Melanocyte of skin (primary cell): ENCODE measurements around the gene MCL1. TPM values are rescaled to one million over a fixed set of nuclear protein-coding genes. Genes with fewer than 3 reads are reported as not detected.

Experiments used
- small RNA-seq, 2 donors: library from RNA; depleted of rRNA; stranded (forward); fragments of <200 nt; gene quantifications; one replicate each; pipeline ENCODE3, GENCODE V24; 2012
- total RNA-seq, 2 donors: library from RNA; depleted of rRNA; stranded (reverse); fragments of >200 nt; gene quantifications; 2 replicates each; pipeline ENCODE4 v1.2.3, GENCODE V29; 2012

MCL1 gene
- total RNA-seq: 100 to 1,000 TPM; 116 to 178 TPM

DNA sequence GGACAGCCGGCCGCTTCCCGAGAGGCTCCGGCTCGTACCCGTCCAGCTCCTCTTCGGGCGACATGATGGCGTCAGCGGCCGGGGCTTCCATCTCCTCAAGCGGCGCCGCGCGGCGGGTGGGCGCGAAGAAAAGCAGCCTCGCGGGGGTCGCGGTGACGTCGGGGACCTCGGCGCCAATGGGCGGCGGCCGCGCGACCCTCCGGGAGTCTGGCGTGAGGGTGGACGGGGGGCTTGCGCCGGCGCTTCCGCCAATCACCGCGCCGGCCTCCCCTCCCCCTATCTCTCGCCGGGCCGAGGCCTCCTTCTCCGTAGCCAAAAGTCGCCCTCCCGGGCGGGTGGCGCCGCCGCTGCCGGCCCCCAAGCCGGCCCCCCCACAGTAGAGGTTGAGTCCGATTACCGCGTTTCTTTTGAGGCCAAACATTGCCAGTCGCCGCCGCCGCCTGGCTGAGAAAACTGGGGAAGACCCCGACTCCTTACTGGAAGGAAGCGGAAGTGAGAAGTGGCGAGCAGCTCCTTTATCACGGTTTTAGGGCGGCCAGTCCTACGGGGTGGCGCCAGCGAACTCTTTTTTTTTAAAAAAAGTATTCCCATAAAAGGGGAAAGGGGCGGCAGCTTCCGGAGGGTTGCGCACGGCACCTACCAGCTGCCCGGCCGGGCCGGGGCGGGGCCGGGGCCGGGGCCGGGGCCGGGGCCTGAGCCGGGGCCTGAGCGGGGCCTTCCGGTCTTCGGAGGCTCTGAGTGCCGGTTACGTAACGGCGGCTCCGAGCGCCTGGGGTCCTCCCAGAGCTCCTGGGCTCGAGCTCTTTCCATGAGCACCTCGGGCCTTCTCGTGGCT is at the start of gene MCL1:
Gene MCL1 (minus strand): TSS at position 501 of the 835 bp plus-strand sequence. CDS start 80 bp downstream, at position 421.

DNA sequence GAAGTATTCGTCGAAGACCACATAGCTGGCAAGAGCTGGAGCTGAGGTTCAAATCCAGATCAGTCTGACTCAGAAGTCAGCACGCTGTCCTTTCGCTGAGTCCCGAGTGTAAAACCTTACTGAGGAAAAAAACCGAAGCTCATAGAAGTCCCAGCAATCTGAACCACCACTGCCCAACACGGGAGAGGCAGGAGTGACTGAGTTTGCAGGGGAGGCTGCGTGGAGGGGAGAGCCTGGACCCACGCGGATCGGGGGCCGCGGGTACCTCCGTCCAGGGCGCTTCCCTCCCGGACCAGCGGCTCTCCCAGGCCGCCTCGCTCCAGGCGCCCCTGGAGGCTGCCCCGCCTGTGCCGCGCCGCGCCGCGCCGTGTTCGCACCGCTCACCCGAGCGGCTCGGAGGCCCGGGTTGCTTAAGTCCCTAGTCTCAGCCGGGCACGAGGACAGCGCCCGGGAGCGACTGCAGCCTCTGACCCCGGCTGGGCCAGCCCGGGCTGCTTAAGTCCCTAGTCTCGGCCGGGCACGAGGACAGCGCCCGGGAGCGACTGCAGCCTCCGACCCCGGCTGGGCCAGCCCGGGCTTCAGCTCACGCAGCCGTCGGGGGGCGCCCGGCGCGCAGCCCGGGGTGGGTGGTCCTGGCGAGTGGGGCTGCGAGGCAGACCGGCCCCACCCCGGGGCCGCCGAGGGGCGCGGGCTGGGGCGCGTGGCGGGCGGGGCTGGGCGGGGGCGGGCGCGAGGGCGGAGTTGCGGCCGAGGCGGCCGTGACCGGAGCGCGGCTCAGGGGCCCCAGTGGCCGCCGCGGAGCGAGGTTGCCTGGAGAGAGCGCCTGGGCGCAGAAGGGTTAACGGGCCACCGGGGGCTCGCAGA is 30.5 kb downstream of the MCL1 start, which contains the start of gene ADAMTSL4:
Gene ADAMTSL4 (plus strand): TSS at position 777 of the 864 bp plus-strand sequence. CDS start 2,881 bp downstream, outside the sequence.

Small RNA genes lying within 50 kb of the gene (small RNA-seq; reads per million reads assigned to genes)
- gene MIR4257 (0 reads per million in 2 donors), gene RF00015 (0 reads per million in 2 donors), gene RF00561 (0 to 0.04 reads per million in 2 donors), gene RN7SL473P (0 reads per million in 2 donors), gene RN7SL600P (0 reads per million in 2 donors)

Other genes starting within 250 kb of the MCL1 start
- gene RPRD2, start 215.5 kb downstream of the MCL1 start, total RNA-seq: 10 to 100 TPM in 1 of 2 donors, 1 to 10 TPM in 1; 9.6 to 11.7 TPM
- gene TARS2, start 92.2 kb downstream of the MCL1 start, total RNA-seq: 10 to 100 TPM; 28.9 to 34.3 TPM
- gene ECM1, start 71.5 kb downstream of the MCL1 start, total RNA-seq: 10 to 100 TPM; 53.9 to 61.9 TPM
- gene FALEC, start 63.9 kb downstream of the MCL1 start, total RNA-seq: not detected
- under 1 TPM; 0.34 to 0.67 TPM for gene ADAMTSL4, start 30.2 kb downstream of the MCL1 start, total RNA-seq
- 10 to 100 TPM; 73.3 to 88.8 TPM for gene ENSA, start 50.0 kb upstream of the MCL1 start, total RNA-seq
- 10 to 100 TPM; 14.8 to 15.7 TPM for gene GOLPH3L, start 117.5 kb upstream of the MCL1 start, total RNA-seq
- gene HORMAD1, start 141.3 kb upstream of the MCL1 start, total RNA-seq: under 1 TPM in 1 of 2 donors, not detected in 1; 0.34 TPM
- 10 to 100 TPM in 1 of 2 donors, 1 to 10 TPM in 1; 5.7 to 55.7 TPM for gene CTSS, start 186.2 kb upstream of the MCL1 start, total RNA-seq
- gene CTSK, start 228.7 kb upstream of the MCL1 start, total RNA-seq: 100 to 1,000 TPM; 311 to 511 TPM